Glutamatergic neuron (in vitro differentiated cells): Measurements from ENCODE around the gene TRMT61A. TPM values are rescaled to one million over a fixed set of nuclear protein-coding genes. Genes with fewer than 3 reads are reported as not detected.

Experiments
- DNase-seq: peaks from one replicate; pipeline ENCODE4 v3.0.0; 2022
- H3K27ac Mint-ChIP-seq: one replicate; pipeline ENCODE4 v1.8.0; 2020; ENCODE audit warnings: mild to moderate bottlenecking, mixed read lengths, inconsistent platforms; ENCODE audit not compliant: unreplicated experiment
- H3K27me3 Mint-ChIP-seq: one replicate; pipeline ENCODE4 v1.8.0; 2020; ENCODE audit warnings: mild to moderate bottlenecking, moderate library complexity, mixed read lengths, inconsistent platforms; ENCODE audit not compliant: unreplicated experiment
- H3K36me3 Mint-ChIP-seq: one replicate; pipeline ENCODE4 v1.8.0; 2020; ENCODE audit warnings: mild to moderate bottlenecking, mixed read lengths, inconsistent platforms; ENCODE audit not compliant: unreplicated experiment
- H3K4me1 Mint-ChIP-seq: one replicate; pipeline ENCODE4 v1.8.0; 2020; ENCODE audit warnings: mild to moderate bottlenecking, low read depth, mixed read lengths, inconsistent platforms; ENCODE audit not compliant: unreplicated experiment
- H3K4me3 Mint-ChIP-seq: one replicate; pipeline ENCODE4 v1.8.0; 2020; ENCODE audit warnings: mild to moderate bottlenecking, mixed read lengths, inconsistent platforms; ENCODE audit not compliant: unreplicated experiment
- H3K9me3 Mint-ChIP-seq: one replicate; pipeline ENCODE4 v1.8.0; 2020; ENCODE audit warnings: mild to moderate bottlenecking, moderate library complexity, mixed read lengths, inconsistent platforms; ENCODE audit not compliant: unreplicated experiment
- total RNA-seq: library from RNA; stranded (reverse); fragmentation: NEBNext Ultra II Directional; extraction: Animal tissue kit (Norgen Biotek cat#: 25700); gene quantifications from one replicate; pipeline ENCODE4 v1.2.1, GENCODE V29; 2021; ENCODE audit not compliant: unreplicated experiment
- TF ChIP-seq, protein P1 (sequence below): fragments of 200-600 bp; sonication (generic); IDR thresholded peaks from one replicate; pipeline ENCODE4 v1.5.0; 2021; ENCODE audit not compliant: partially characterized antibody, unreplicated experiment

Gene TRMT61A
- total RNA-seq, 1 donor from 2014 or later = 7.8 TPM

DNA sequence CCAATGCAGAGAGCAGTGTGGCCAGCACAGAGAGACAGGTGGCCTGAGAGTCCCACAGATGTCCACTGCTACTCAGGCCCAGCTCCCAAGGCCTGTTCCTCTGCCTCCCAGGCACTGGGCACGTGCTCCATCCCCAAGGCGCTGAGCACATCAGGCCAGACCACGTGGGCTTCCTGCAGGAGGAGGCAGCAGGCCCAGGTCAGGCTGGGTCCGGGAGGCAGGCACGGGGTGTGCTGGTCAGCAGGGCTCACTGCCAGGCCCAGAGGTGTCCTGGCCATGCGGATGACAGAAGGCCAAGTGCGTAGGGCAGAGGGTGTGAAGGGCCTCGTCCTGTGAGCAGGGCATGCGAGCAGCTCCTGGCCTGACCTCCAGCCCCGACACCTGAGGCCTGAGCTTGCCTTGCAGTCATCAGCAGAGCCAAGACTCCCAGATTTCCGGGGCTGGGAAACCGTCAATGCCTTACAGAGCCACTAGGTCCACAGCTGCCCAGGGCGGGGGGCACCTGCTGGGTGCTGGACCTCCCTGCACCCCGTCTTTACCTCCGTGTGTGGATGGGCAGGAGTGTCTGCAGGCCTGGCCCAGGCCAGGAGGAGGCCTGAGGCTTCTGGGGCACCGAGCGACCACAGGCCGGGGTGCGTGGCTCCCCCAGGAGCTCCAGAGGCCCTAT lies 14.9 kb downstream of the TRMT61A start:
- Mint-ChIP-seq H3K4me1 (peaks cover 14% of the 10 kb centered on the region), H3K4me3 (no peak overlapping the region)

DNA sequence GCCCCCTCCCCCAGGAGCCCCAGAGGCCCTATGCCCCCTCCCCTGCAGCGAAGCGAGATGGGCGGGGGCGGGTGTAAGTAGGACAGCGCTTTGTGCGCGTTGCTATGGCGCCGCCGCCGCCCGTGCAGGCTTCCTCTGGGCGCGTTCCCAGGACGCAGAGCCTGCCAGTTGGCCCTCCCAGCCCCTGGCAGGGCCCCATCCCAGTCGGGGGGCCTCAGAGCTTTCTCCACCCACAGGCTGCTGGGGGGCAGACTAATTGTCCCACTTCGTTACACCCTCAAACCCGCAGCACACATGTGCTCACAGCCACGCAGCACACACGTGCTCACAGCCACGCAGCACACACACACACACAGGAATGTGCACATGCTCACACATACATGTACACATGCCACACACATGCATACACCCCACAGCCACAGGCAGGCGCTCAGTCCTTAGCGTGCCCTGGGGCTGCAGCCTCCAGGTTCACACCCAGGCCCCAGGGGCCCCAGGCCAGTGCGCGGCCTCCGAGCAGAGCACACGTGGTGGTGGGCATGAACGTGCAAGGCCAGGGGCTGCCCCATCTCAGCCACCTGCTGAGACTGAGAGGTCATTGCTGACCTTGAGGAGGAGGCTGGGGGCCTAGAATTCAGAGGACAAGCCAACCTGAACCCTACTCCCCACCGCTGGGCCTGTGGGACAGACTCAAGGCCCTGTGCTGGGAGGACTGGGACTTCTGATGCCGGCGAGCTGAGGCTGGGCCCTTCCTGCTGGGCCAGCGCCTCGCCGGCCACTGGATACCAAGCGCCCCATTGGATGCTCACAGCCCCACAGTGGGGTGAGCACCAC lies 15.6 kb downstream of the TRMT61A start:
- H3K27ac Mint-ChIP-seq = peak overlapping the region; percentile 84
- TF ChIP-seq, protein P1, sequence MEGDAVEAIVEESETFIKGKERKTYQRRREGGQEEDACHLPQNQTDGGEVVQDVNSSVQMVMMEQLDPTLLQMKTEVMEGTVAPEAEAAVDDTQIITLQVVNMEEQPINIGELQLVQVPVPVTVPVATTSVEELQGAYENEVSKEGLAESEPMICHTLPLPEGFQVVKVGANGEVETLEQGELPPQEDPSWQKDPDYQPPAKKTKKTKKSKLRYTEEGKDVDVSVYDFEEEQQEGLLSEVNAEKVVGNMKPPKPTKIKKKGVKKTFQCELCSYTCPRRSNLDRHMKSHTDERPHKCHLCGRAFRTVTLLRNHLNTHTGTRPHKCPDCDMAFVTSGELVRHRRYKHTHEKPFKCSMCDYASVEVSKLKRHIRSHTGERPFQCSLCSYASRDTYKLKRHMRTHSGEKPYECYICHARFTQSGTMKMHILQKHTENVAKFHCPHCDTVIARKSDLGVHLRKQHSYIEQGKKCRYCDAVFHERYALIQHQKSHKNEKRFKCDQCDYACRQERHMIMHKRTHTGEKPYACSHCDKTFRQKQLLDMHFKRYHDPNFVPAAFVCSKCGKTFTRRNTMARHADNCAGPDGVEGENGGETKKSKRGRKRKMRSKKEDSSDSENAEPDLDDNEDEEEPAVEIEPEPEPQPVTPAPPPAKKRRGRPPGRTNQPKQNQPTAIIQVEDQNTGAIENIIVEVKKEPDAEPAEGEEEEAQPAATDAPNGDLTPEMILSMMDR = no peak
- H3K4me3 Mint-ChIP-seq = peak overlapping the region; percentile 38
- peaks cover 3% of the 10 kb centered on the region for H3K9me3 Mint-ChIP-seq
- H3K36me3 Mint-ChIP-seq = no peaks in the 10 kb centered on the region
- no peak for DNase-seq
- peaks cover 14% of the 10 kb centered on the region for H3K4me1 Mint-ChIP-seq
- H3K27me3 Mint-ChIP-seq = peaks cover 16% of the 10 kb centered on the region

More for the DNA sequence above, 14.9 kb downstream of the TRMT61A start:
- Mint-ChIP-seq H3K27me3 (peaks cover 16% of the 10 kb centered on the region), H3K9me3 (peaks cover 3% of the 10 kb centered on the region), H3K36me3 (no peaks in the 10 kb centered on the region), H3K27ac (peak overlapping the region; percentile 88)
- TF ChIP-seq, protein P1 = no peak
- DNase-seq = peak; percentile 69

DNA sequence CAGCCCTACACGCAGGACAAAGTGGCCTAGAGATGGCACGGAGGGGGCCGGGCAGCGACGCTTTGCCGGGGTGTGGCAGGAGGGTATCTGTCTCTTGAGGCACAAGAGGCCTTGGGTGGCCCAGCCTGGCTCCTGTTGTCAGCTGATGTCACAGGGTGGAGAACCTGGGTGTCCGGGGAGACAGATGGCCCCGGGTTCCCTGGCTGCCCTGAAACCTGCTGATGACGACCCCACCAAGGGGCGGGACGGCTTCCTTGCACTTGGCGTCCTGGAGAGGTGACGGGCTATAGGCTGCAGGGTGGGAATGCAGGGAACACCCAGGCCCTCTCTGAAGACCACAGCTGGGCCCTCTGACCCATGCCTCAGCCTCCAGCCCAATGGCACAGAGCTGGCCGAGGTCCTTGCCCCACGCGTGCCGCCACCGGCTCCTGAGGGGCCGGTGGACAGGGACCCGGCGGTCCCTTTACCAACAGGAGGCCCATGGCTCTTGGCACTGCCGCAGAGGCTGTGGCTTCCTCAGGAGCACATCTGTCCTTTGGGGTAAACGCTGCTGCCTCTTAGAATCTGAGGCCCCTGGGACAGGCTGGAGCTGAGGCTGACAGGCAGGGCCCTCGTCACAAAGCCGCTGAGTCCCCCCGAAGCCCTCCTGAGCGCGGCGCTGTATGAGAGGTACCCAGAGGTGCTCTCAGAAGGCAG lies 16.4 kb downstream of the TRMT61A start:
- TF ChIP-seq, protein P1 = no peak
- H3K36me3 Mint-ChIP-seq = no peaks in the 10 kb centered on the region
- peak overlapping the region; percentile 12 for H3K27ac Mint-ChIP-seq
- peaks cover 15% of the 10 kb centered on the region for H3K27me3 Mint-ChIP-seq
- H3K9me3 Mint-ChIP-seq = peaks cover 3% of the 10 kb centered on the region
- DNase-seq = no peak
- H3K4me1 Mint-ChIP-seq = peaks cover 12% of the 10 kb centered on the region
- no peak overlapping the region for H3K4me3 Mint-ChIP-seq

DNA sequence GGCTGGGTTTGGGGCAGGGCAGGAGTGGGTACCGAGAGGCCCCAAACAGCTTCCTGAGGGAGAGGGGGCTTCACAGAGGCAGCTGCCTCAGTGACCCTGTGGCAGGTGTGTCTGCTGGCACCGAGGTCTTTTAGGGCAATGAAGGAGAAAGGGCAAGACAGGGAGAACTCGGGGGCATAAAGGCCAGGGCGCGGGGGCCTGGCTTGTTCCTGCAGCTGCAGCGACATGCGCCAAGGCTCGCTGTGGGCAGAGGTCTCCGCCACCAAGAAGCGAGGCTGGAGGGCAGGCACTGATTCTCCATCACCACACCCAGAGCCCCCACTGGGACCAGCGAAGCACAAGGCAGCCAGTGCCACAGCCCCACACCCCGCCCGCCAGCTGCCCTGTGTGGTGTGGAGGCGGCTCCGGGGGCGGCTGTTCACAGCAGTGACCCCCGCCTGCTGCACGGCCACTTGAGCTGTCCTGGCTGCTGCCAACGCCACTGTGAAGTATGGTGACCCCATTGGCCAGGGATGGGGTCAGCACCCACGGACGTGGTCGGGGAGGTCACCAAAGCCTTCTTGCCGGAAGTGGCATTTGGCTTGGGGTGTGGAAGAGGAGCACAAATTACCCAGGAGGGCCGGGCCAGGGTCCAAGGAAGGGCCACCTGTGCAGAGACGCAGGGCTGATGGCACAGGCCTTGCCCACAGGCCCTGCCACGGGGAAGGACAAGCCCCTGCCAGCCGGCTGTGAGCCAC lies 17.1 kb downstream of the TRMT61A start:
- TF ChIP-seq, protein P1 = no peak
- Mint-ChIP-seq H3K4me3 (no peak overlapping the region), H3K9me3 (peaks cover 3% of the 10 kb centered on the region)

More for the DNA sequence above, 17.1 kb downstream of the TRMT61A start:
- Mint-ChIP-seq H3K4me1 (peaks cover 9% of the 10 kb centered on the region), H3K27ac (peak overlapping the region; percentile 12), H3K27me3 (peaks cover 12% of the 10 kb centered on the region), H3K36me3 (no peaks in the 10 kb centered on the region)
- DNase-seq = no peak
